ENCODE results near the gene RIPOR3.
A peak's percentile ranks its signal among the peaks of the same experiment; 100 is the strongest.

Gene RIPOR3

DNA sequence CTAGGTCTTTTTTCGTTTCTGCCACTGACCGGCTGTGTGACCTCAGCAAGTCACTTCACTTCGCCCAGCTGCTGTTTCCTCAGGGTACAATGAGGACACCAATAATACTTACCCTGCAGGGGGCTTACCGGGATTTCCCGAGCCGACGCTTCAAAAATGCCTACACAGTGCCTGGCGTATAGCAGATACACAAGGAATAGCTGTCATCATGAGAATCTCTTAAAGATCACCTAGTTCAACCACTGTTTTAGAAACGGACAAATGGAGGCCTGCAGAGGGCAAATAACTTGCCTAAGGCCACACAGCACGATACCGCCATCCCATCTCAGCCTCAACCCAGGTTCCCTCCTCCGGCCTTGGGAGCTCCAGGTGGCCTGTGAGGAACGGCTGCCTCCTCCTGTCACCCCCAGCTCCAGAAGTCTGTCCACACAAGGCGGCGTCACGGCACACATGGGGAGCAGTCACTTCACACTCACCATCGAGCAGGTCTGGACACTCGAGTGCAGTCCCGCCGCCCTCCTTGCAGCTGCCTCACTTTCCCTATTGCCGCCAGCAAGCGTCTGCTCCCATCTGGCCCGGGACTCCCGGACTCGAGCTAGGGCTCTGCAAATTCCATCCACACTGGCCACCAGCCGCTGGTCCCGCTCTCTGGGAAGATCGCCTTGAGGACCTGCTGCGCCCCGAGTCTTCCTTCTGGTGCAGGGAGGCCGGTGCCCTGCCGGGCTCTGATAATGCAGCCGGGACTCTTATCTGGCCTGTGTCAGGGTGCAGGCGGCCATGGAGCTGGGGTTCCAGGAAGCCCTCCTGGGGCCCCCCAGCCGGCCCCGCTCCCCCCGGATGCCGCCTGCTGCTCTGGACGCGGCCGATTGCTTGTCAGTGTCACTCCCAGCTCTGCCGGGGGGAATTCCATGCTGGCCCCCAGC is at the start of gene RIPOR3:
Gene RIPOR3 (minus strand): TSS at position 893 of the 923 bp plus-strand sequence. CDS start 414 bp downstream, at position 479.
- DNase-seq = no peak

DNA sequence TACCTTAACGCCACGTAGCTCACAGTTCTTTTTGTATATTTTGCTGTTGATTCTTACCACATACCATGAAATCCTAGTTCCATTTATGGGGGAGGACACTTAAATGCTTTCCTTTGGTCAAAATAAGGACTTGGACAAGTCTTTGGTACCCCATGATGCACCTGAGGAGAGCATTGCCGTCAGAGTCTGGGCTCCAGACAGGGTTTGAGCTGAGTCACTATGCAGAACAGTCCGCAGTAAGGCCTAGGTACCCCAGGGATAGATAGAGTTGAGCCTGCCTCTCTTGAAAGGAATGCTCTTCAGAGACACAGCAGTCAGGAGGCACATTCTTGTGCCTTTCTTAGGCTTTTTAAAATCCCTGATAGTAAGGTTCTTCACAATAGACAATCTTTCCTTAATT is 46.0 kb upstream of the RIPOR3 start:
- no peak for DNase-seq

DNA sequence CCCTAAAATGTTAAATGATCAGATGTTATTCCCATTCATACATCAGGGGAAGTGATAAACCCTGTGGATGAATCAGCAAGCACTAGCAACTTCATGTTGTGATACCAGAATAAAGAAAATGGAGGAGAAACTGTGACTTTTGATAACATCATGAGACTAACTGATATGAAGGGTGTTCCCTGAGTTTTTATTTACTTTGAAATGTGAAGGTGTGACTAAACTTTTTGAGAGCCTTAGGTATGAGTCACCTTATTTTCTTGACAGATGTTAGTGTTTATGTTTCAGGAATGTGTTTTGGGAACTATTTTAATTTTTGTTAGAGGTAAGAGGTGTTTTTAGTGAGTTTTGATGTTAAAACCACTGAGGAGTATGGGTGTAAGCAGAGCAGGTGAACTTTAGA is 44.5 kb upstream of the RIPOR3 start:
- DNase-seq = no peak

DNA sequence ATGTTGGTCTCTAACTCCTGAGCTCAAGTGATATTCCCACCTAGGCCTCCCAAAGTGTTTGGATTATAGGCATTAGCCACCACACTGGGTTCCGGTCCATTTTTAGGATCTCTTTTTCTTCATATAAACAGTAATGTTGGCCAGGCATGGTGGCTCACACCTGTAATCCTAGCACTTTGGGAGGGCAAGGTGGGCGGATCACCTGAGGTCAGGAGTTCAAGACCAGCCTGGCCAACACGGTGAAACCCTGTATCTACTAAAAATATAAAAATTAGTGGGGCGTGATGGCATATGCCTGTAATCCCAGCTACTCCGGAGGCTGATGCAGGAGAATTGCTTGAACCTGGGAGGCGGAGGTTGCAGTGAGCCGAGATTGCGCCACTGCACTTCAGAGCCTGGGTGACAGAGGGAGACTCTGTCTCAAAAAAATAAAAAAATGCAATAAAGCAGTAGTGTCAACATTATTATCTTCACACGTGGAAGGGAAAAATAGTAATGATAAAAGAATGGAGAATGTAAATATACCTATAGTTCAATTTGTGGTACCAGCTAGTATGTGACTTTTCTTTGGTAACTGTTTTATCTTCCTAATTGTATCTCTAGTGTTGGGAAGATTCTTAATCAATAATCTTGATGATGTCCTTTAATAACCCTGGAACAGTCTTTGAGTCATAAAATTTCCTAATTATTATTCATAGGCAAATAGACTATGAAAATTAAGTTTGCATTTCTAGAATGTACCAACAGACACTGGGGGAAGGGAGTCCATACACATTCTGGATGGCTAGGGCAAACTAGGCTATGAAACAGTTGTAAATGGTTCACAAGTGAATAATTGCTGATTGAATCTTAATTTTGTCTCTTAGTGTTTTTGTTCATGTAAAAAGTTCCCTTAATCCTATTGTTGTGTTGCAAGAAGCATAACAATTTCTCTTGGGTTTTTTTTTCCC is 43.7 kb upstream of the RIPOR3 start:
- no peak for DNase-seq

- no peak for DNase-seq
These were observed 42.5 kb upstream of the RIPOR3 start for GRCh38 chr20:50733644-50734349.

DNA sequence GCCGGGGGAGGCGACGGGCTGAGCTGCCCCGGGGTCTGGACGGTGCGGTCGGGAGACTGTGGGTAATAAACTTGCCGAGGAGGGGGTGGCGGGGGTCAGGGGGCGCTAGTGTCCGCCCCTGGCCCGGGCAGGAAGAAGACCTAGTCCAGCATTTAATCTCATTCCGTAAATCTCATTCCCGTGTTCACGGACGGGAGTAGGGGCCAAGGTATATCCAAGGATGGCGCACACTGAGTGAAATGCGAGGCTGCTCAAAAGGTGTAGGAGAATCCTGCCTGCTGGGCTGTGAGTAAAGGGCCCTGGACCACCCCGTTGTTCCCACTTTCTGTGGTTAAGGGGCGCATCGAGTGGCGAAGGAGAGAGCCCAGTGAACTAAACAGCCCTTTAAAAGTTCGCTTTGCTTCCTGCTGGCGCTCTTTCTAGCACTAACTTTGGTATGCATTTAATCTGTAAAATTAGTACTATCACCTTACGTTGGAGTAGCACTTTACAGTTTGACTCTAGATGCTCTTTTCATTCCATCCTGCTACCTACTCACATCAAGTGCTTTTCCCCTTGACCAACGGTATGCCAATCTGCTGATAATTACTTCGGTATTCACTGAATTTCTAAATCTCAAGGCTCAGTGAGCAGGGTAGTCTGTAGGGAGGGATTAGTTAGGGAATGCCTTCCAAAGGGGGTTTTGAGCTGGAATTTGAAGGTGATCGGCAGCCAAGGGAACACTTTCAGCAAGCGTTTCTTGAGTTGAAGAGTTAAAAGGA is 40.8 kb upstream of the RIPOR3 start:
- DNase-seq = no peak

GRCh38 chr20:50731055-50731929 is 40.0 kb upstream of the RIPOR3 start, which contains the start of gene PARD6B:
Gene PARD6B (plus strand): TSS chr20:50731580. CDS start chr20:50731787, 207 bp downstream.
- DNase-seq = peak; percentile 100

DNA sequence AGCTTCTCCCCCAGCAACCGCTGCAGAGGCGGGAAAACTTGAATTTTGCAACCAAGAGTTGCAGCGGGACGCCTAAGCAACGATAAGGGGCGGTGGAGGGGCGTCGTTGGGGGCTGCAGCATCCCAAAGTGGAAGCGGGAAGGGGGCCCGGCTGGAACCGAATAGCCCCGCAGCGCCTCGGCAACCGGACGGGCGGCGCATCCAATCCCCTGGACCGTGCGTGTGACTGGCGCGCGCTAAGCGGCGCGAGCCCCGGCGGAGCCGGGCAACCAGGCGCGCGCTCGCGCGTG is 39.4 kb upstream of the RIPOR3 start:
- no peak for DNase-seq

GRCh38 chr20:50729901-50730764 is 38.8 kb upstream of the RIPOR3 start:
- DNase-seq = no peak

DNA sequence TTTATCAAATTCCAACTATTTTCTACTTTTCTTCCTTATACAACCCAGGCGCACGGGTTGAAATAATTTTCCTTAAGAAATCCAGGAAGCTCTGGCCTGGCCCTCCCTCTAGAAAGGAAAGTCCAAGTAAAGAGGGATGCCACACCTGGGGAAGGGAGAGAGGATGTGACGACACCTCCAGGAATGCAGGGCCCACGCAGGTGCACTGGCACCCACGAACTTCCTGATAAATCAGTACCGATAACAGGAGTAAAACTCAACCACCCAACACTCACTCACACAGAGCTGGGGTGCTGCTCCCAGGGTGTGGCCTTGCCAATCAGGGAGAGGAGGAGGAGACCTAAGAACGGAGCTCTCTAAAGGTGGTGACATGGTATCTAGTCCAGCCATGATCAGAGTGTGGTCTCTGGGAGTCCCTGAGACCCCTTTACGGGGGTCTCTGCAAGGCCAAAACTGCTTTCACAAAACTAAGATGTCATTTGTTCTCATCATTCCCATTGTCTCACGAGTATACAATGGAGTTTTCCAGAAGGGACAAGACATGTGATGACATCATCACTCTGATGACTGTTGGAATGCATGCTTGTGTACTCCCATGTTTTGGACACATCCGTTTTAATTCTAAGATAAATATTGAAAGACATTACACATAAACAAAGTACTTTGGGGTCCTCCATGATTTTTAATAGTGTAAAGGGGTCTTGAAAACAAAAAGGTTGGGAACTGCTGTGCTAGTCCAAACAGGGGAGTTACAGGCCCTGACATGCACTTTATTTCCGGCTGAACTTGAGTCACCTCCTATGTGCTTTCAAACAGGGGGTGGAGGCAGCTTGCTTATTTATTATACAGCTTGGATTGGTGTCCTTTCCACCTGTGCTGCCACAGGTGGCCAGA is 37.9 kb upstream of the RIPOR3 start:
- DNase-seq = no peak

- no peak for DNase-seq
These were observed 37.2 kb upstream of the RIPOR3 start for GRCh38 chr20:50728486-50728980.

GRCh38 chr20:50727792-50728485 is 36.6 kb upstream of the RIPOR3 start:
- DNase-seq = no peak

- no peak for DNase-seq
These were observed 35.8 kb upstream of the RIPOR3 start for GRCh38 chr20:50726955-50727791.

DNA sequence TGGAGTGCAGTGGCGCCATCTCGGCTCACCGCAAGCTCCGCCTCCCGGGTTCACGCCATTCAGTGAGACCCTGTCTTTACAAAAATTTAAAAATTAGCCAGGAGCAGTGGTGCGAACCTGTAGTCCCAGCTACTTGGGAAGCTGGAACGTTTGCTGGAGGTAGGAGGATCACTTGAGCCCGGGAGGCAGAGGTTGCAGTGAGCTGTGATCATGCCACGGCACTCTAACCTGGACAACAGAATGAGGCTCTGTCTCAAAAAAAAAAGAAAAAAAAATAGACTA is 34.3 kb upstream of the RIPOR3 start:
- no peak for DNase-seq

GRCh38 chr20:50724851-50725723 is 33.7 kb upstream of the RIPOR3 start:
- peak; percentile 88 for DNase-seq

- DNase-seq = no peak
These were observed 32.9 kb upstream of the RIPOR3 start for GRCh38 chr20:50724112-50724725.

All from stimulated activated CD4-positive, alpha-beta T cell treated with anti-CD3 and anti-CD28 coated beads, Interleukin-1b, Interleukin-23, amount 100 ng/mL, for 48 hours (primary cell).